Measurements from ENCODE around the gene OR7G2. TPM values are rescaled to one million over a fixed set of nuclear protein-coding genes. Genes with fewer than 3 reads are reported as not detected.

Gene OR7G2
- not detected in 2 replicates for total RNA-seq (2021)
- long read RNA-seq = 0 reads

- WGBS (ENCODE audit: extremely low coverage, insufficient read length, low lambda C conversion rate) = no CpG with 5 or more reads among the region's 8 CpGs
- Histone ChIP-seq H3K4me1 (ENCODE audit: insufficient read depth, low read length) (no peaks in the 10 kb centered on the region), H3K56ac (ENCODE audit: insufficient read length, low read depth, low read length) (no peak within 1 kb of the TSS), H3K18ac (ENCODE audit: insufficient read length, low read depth, low read length) (no peak within 1 kb of the TSS), H2BK120ac (ENCODE audit: low read depth, low read length, poor library complexity, severe bottlenecking) (no peak within 1 kb of the TSS), H4K8ac (replicated peaks; ENCODE audit: insufficient read length, low read depth, low read length) (no peak within 1 kb of the TSS), H2AFZ (ENCODE audit: low read length) (no peak within 1 kb of the TSS), H3K27me3 (ENCODE audit: insufficient read depth, low read length) (no peaks in the 10 kb centered on the region), H3K79me1 (ENCODE audit: insufficient read depth, low read depth, low read length, poor library complexity, severe bottlenecking) (no peaks in the 10 kb centered on the region), H3K4me2 (ENCODE audit: insufficient read depth, insufficient read length, low read length) (no peak within 1 kb of the TSS), H2BK5ac (ENCODE audit: insufficient read length, low read length) (no peak within 1 kb of the TSS), H3K23me2 (ENCODE audit: insufficient read length, low read depth, low read length, poor library complexity, severe bottlenecking) (no peaks in the 10 kb centered on the region), H3K9me3 (ENCODE audit: control insufficient read depth, low read depth, low read length) (peaks cover 7% of the 10 kb centered on the region), H2AK5ac (ENCODE audit: insufficient read length, low read length) (no peak within 1 kb of the TSS), H3K14ac (ENCODE audit: insufficient read depth, low read length) (no peak within 1 kb of the TSS), H4K5ac (ENCODE audit: insufficient read length, low read depth, low read length) (no peak within 1 kb of the TSS), H2BK15ac (ENCODE audit: low read depth, low read length) (no peak within 1 kb of the TSS), H4K91ac (ENCODE audit: insufficient read length, low read depth, low read length) (no peak within 1 kb of the TSS), H2BK20ac (ENCODE audit: low read depth, low read length, poor library complexity, severe bottlenecking) (no peak within 1 kb of the TSS), H4K20me1 (ENCODE audit: control insufficient read depth, insufficient read depth, insufficient read length) (no peaks in the 10 kb centered on the region), H3K27ac (ENCODE audit: insufficient read length, low read depth, low read length) (no peak within 1 kb of the TSS), H3K4ac (ENCODE audit: low read depth, low read length) (no peak within 1 kb of the TSS), H3K9ac (ENCODE audit: extremely low read depth, insufficient read length, low read length) (no peak within 1 kb of the TSS), H3K23ac (ENCODE audit: insufficient read length, low read depth, low read length) (no peak within 1 kb of the TSS), H3K79me2 (ENCODE audit: insufficient read depth, low read length) (no peaks in the 10 kb centered on the region), H2BK12ac (ENCODE audit: insufficient read length, low read depth, low read length) (no peak within 1 kb of the TSS), H3T11ph (ENCODE audit: low read length) (no peak within 1 kb of the TSS)
- peaks cover 2 to 31% (median 8%) of the 10 kb centered on the region in 3 experiments for H3K36me3 Mint-ChIP-seq (ENCODE audit: insufficient read depth in 1 of 3, low read depth in 3 of 3)
- no peak within 1 kb of the TSS for H3K4me3 Mint-ChIP-seq
- H3K9me3 Mint-ChIP-seq = peaks cover 63 to 86% of the 10 kb centered on the region in 2 experiments
- peaks cover 9% of the 10 kb centered on the region for H3K27me3 Mint-ChIP-seq (ENCODE audit: low read depth)
- no peak within 1 kb of the TSS for H3K27ac Mint-ChIP-seq
- DNase-seq = no peak
- no peaks in the 10 kb centered on the region for H3K4me1 Mint-ChIP-seq
- no peak for TF ChIP-seq CTCF (conservative IDR thresholded peaks at IDR 0.05)
These were observed at the start of gene OR7G2 for GRCh38 chr19:9107375-9107774. OR7G2 (minus strand) TSS chr19:9107475; CDS start chr19:9103243, 4,232 bp downstream.
